H1 (cell line): ENCODE data around the gene DOCK9. TPM values are rescaled to one million over a fixed set of nuclear protein-coding genes. Genes with fewer than 3 reads are reported as not detected.

ENCODE experiments used
- CTCF ChIA-PET: fragments of 300-600 bp; sonication (Branson Sonifier 250); formaldehyde crosslinking; loops from one replicate; lab custom pipeline; 2021; ENCODE audit not compliant: partially characterized antibody; lab: Charles Lee
- POLR2A ChIA-PET: fragments of 300-600 bp; sonication (Branson Sonifier 250); formaldehyde crosslinking; loops from one replicate; lab custom pipeline; 2021; ENCODE audit warnings: inconsistent platforms; ENCODE audit not compliant: partially characterized antibody; lab: Charles Lee
- DNase-seq, 2 experiments: peaks; one replicate each; pipeline versions ENCODE4 v3.0.0 to v3.0.0-alpha.2; 2010 to 2022; ENCODE audit warnings: low spot score in 2 of 2, low read depth in 1 of 2, mixed read lengths in 1 of 2
- FAIRE-seq: peaks from 2 replicates; lab custom pipeline; 2011; peaks lifted over from hg19 to GRCh38; lab: Jason Lieb, UNC
- H2AFZ ChIP-seq: 2 replicates; pipeline ENCODE4 v1.8.1; 2012; ENCODE audit warnings: low read length, inconsistent platforms
- H2AK5ac ChIP-seq: 2 replicates; pipeline ENCODE4 v1.6.1; 2013; ENCODE audit warnings: low read depth, low read length
- H2BK120ac ChIP-seq: replicated peaks from 2 replicates; pipeline ENCODE3; 2013; ENCODE audit warnings: low read depth, low read length, inconsistent platforms
- H2BK12ac ChIP-seq: 2 replicates; pipeline ENCODE4 v1.6.1; 2013; ENCODE audit warnings: low read depth, low read length
- H2BK15ac ChIP-seq: 2 replicates; pipeline ENCODE4 v1.6.1; 2013; ENCODE audit warnings: low read length
- H2BK20ac ChIP-seq: 2 replicates; pipeline ENCODE4 v1.6.1; 2013; ENCODE audit warnings: low read length
- H2BK5ac ChIP-seq: 2 replicates; pipeline ENCODE4 v1.6.1; 2013; ENCODE audit warnings: low read depth, low read length
- H3K14ac ChIP-seq: 2 replicates; pipeline ENCODE4 v1.6.1; 2013; ENCODE audit warnings: inconsistent platforms; ENCODE audit not compliant: insufficient read length
- H3K18ac ChIP-seq: 2 replicates; pipeline ENCODE4 v1.6.1; 2013; ENCODE audit warnings: low read length; ENCODE audit errors: extremely low read depth
- H3K23ac ChIP-seq: 2 replicates; pipeline ENCODE4 v1.6.1; 2013; ENCODE audit warnings: inconsistent platforms; ENCODE audit not compliant: insufficient read length
- H3K23me2 ChIP-seq: 2 replicates; pipeline ENCODE4 v1.6.1; 2013; ENCODE audit warnings: low read depth, low read length
- H3K27ac ChIP-seq: 2 replicates; pipeline ENCODE4 v1.6.1; 2011; ENCODE audit warnings: low read depth, low read length, inconsistent platforms
- H3K27me3 ChIP-seq, 4 experiments: replicated peaks in 1 of 4; 1 replicate in 1 of 4; 2 replicates in 3 of 4; pipeline versions ENCODE4 v1.6.1 to v1.8.1; 2011 to 2013; ENCODE audit warnings: low read length in 3 of 4, mild to moderate bottlenecking in 3 of 4, inconsistent platforms in 2 of 4, mixed read lengths in 2 of 4, moderate library complexity in 1 of 4; ENCODE audit not compliant: control insufficient read depth in 3 of 4, insufficient read depth in 3 of 4; ENCODE audit errors: extremely low read depth in 1 of 4
- H3K36me3 ChIP-seq, 4 experiments: 2 replicates each; pipeline versions ENCODE4 v1.6.1 to v1.8.1; 2011 to 2013; ENCODE audit warnings: mild to moderate bottlenecking in 4 of 4, low read length in 3 of 4, moderate library complexity in 2 of 4, control low read depth in 1 of 4, inconsistent platforms in 1 of 4; ENCODE audit not compliant: insufficient read depth in 4 of 4, control insufficient read depth in 2 of 4
- H3K4ac ChIP-seq: replicated peaks from 2 replicates; pipeline ENCODE3; 2013; ENCODE audit warnings: low read length, low read depth, mixed read lengths, inconsistent platforms; ENCODE audit not compliant: insufficient read length
- H3K4me1 ChIP-seq, 4 experiments: replicated peaks in 1 of 4; 1 replicate in 1 of 4; 2 replicates in 3 of 4; pipeline versions ENCODE4 v1.6.1 to v1.8.1; 2011 to 2013; ENCODE audit warnings: low read length in 3 of 4, inconsistent platforms in 2 of 4, mixed read lengths in 1 of 4; ENCODE audit not compliant: insufficient read depth in 4 of 4, control insufficient read depth in 3 of 4
- H3K4me2 ChIP-seq, 2 experiments: 2 replicates each; pipeline versions ENCODE4 v1.6.1 to v1.8.1; 2011 to 2013; ENCODE audit warnings: low read depth in 2 of 2, low read length in 2 of 2, control low read depth in 1 of 2, inconsistent platforms in 1 of 2, mild to moderate bottlenecking in 1 of 2; ENCODE audit not compliant: insufficient read depth in 1 of 2
- H3K4me3 ChIP-seq, 4 experiments: fragments of 200-600, 300-600 bp in 1 of 4; sonication (generic), shearing (Covaris generic), sonication (Bioruptor Twin) in 1 of 4; 2 replicates each; pipeline versions ENCODE4 v1.5.1 to v1.8.1; 2011 to 2016; ENCODE audit warnings: low read length in 4 of 4, low read depth in 3 of 4, control low read depth in 2 of 4, inconsistent platforms in 2 of 4, mild to moderate bottlenecking in 2 of 4, mixed read lengths in 1 of 4, moderate library complexity in 1 of 4; ENCODE audit not compliant: insufficient read depth in 2 of 4; ENCODE audit errors: extremely low read depth in 1 of 4
- H3K56ac ChIP-seq: replicated peaks from 2 replicates; pipeline ENCODE3; 2013; ENCODE audit warnings: low read depth, mild to moderate bottlenecking, mixed read lengths, low read length, inconsistent platforms; ENCODE audit not compliant: insufficient read length
- H3K79me1 ChIP-seq: 2 replicates; pipeline ENCODE4 v1.6.1; 2013; ENCODE audit warnings: low read depth, low read length, control low read depth
- H3K79me2 ChIP-seq, 2 experiments: 2 replicates each; pipeline versions ENCODE4 v1.6.1 to v1.8.1; 2012 to 2013; ENCODE audit warnings: low read length in 2 of 2, mild to moderate bottlenecking in 2 of 2, inconsistent platforms in 1 of 2; ENCODE audit not compliant: insufficient read depth in 2 of 2, control insufficient read depth in 1 of 2
- H3K9ac ChIP-seq, 4 experiments: replicated peaks in 1 of 4; 1 replicate in 1 of 4; 2 replicates in 3 of 4; pipeline versions ENCODE4 v1.6.1 to v1.8.1; 2011 to 2013; ENCODE audit warnings: low read depth in 3 of 4, low read length in 3 of 4, control low read depth in 2 of 4, mild to moderate bottlenecking in 2 of 4, moderate library complexity in 2 of 4, inconsistent platforms in 1 of 4; ENCODE audit errors: extremely low read depth in 1 of 4
- H3K9me3 ChIP-seq, 2 experiments: 2 replicates each; pipeline versions ENCODE4 v1.6.1 to v1.8.1; 2012 to 2013; ENCODE audit warnings: mild to moderate bottlenecking in 2 of 2, moderate library complexity in 2 of 2, control low read depth in 1 of 2, inconsistent platforms in 1 of 2, low read depth in 1 of 2, low read length in 1 of 2, mixed read lengths in 1 of 2; ENCODE audit not compliant: insufficient read depth in 2 of 2
- H4K20me1 ChIP-seq, 2 experiments: replicated peaks in 1 of 2; 2 replicates each; pipeline versions ENCODE3 to v1.8.1; 2011 to 2013; ENCODE audit warnings: inconsistent platforms in 2 of 2, low read length in 2 of 2, mild to moderate bottlenecking in 1 of 2; ENCODE audit not compliant: insufficient read depth in 2 of 2, control insufficient read depth in 1 of 2
- H4K5ac ChIP-seq: 2 replicates; pipeline ENCODE4 v1.6.1; 2013; ENCODE audit warnings: low read length, low read depth, mixed read lengths, inconsistent platforms; ENCODE audit not compliant: insufficient read length
- H4K8ac ChIP-seq: 2 replicates; pipeline ENCODE4 v1.8.0; 2013; ENCODE audit warnings: mild to moderate bottlenecking, moderate library complexity, low read length, inconsistent platforms; ENCODE audit not compliant: insufficient read depth; ENCODE audit errors: extremely low read depth
- H4K91ac ChIP-seq: replicated peaks from 2 replicates; pipeline ENCODE3; 2013; ENCODE audit warnings: low read length, mixed read lengths, inconsistent platforms; ENCODE audit not compliant: insufficient read length
- EGR1 ChIP-seq: IDR thresholded peaks from 2 replicates; pipeline ENCODE4 v1.6.1; 2011; ENCODE audit warnings: low read depth, low read length, borderline replicate concordance
- RNF2 ChIP-seq: fragments of 200-900, 300-1000 bp; sonication (generic); IDR thresholded peaks from 2 replicates; pipeline ENCODE4 v1.7.1; 2016; ENCODE audit warnings: borderline replicate concordance, low read depth, mild to moderate bottlenecking, antibody characterized with exemption, low read length; ENCODE audit not compliant: poor library complexity, severe bottlenecking; ENCODE audit errors: missing control alignments
- RXRA ChIP-seq: IDR thresholded peaks from 2 replicates; pipeline ENCODE4 v1.6.1; 2011; ENCODE audit warnings: low read depth, mild to moderate bottlenecking, low read length, moderate library complexity; ENCODE audit not compliant: insufficient read depth
- SP2 ChIP-seq: IDR thresholded peaks from 2 replicates; pipeline ENCODE4 v1.6.1; 2012; ENCODE audit warnings: mild to moderate bottlenecking, low read length, inconsistent platforms
- USF2 ChIP-seq: IDR thresholded peaks from 2 replicates; pipeline ENCODE4 v1.6.1; 2011; ENCODE audit warnings: low read length, improper control_type of control experiment
- WGBS, 2 experiments: shearing (Covaris generic) in 1 of 2; methylation state at CpG; one replicate each; pipeline versions ENCODE4 v1.1.6 to v1.1.7; 2013 to 2015; ENCODE audit warnings: low lambda C conversion rate in 2 of 2, mixed read lengths in 2 of 2, inconsistent platforms in 1 of 2, low coverage in 1 of 2, missing lambda C conversion rate in 1 of 2; ENCODE audit not compliant: insufficient replicate concordance in 2 of 2, insufficient coverage in 1 of 2, insufficient read length in 1 of 2; ENCODE audit errors: extremely low coverage in 1 of 2, missing lambda C conversion rate in 1 of 2; 5-methylcytosine and 5-hydroxymethylcytosine counted together
- polyA plus RNA-seq, 7 experiments: library from polyadenylated mRNA; depleted of rRNA in 3 of 7; stranded (reverse) in 5 of 7; unstranded in 2 of 7; fragments of >200 nt in 5 of 7; fragments of 200-250 nt in 2 of 7; gene quantifications; 1 replicate in 5 of 7; 2 replicates in 1 of 7; 4 replicates in 1 of 7; pipeline versions ENCODE4 v1.2.1 to v1.2.3, GENCODE V29; 2011 to 2013; ENCODE audit warnings: missing spikeins in 2 of 7, mixed read lengths in 2 of 7
- total RNA-seq: library from RNA; stranded (reverse); fragmentation: NEBNext Ultra II Directional; extraction: Animal tissue kit (Norgen Biotek cat#: 25700); gene quantifications from 2 replicates; pipeline ENCODE4 v1.2.1, GENCODE V29; 2021

Gene DOCK9
- total and polyA plus RNA-seq, 2 of the 8 experiments (the other 6 are each of a cell fraction or from before 2014, with no cell fraction given), result 21.6 to 31.5 TPM

GRCh38 chr13:98916403-98916802 is 61.5 kb downstream of the DOCK9 start:
- WGBS, 2 experiments, result 93% methylated on average over 1 of the region's 1 CpG; no CpG with 5 or more reads in 1 of the 2 experiments

More at GRCh38 chr13:98916403-98916802, 61.5 kb downstream of the DOCK9 start:
- no peak overlapping the region for H3K14ac ChIP-seq
- H4K20me1 ChIP-seq, result no peaks in the 10 kb centered on the region
- no peak overlapping the region for H4K91ac ChIP-seq
- no peak overlapping the region for H2AK5ac ChIP-seq
- no peak overlapping the region for H2BK120ac ChIP-seq
- no peaks in the 10 kb centered on the region for H3K9me3 ChIP-seq
- H2BK15ac ChIP-seq, result no peak overlapping the region
- H3K23ac ChIP-seq, result no peak overlapping the region
- H3K4me3 ChIP-seq, result no peak overlapping the region
- no peak overlapping the region for H3K18ac ChIP-seq
- no peaks in the 10 kb centered on the region for H3K79me2 ChIP-seq
- H3K27me3 ChIP-seq, result no peaks in the 10 kb centered on the region
- H3K4ac ChIP-seq, result no peak overlapping the region
- H3K27ac ChIP-seq, result no peak overlapping the region
- H2BK5ac ChIP-seq, result no peak overlapping the region
- H4K8ac ChIP-seq, result no peak overlapping the region
- H3K9ac ChIP-seq, result no peak overlapping the region
- H2BK12ac ChIP-seq, result no peak overlapping the region
- no peak overlapping the region for H2BK20ac ChIP-seq
- POLR2A ChIA-PET, result no interaction called here
- no peak overlapping the region for H3K4me2 ChIP-seq
- no peak overlapping the region for H4K5ac ChIP-seq
- TF ChIP-seq EGR1 (no peak), RNF2 (no peak), USF2 (no peak), SP2 (no peak), RXRA (no peak)
- TF ChIP-seq, all 59 proteins: peak for 0
- no peak overlapping the region for H2AFZ ChIP-seq
- CTCF ChIA-PET, result interaction anchor here (1.2 kb wide), 1 partner anchor 14 kb away, joined by 3 read pairs; no protein-coding TSS in a partner anchor
- no peak overlapping the region for H3K56ac ChIP-seq
- FAIRE-seq (no peak), DNase-seq (no peak)
- no peaks in the 10 kb centered on the region for H3K4me1 ChIP-seq
- H3K23me2 ChIP-seq, result no peaks in the 10 kb centered on the region
- H3K79me1 ChIP-seq, result no peaks in the 10 kb centered on the region
- no peaks in the 10 kb centered on the region for H3K36me3 ChIP-seq
